HG03460 (cell line): ENCODE measurements around the gene RAB17.

Experiments used
- ATAC-seq: cut with Tn5 transposase; IDR thresholded peaks from one replicate; pipeline ENCODE4 v1.9.1; 2021; ENCODE audit not compliant: unreplicated experiment

RAB17 gene, protein sequence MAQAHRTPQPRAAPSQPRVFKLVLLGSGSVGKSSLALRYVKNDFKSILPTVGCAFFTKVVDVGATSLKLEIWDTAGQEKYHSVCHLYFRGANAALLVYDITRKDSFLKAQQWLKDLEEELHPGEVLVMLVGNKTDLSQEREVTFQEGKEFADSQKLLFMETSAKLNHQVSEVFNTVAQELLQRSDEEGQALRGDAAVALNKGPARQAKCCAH

DNA sequence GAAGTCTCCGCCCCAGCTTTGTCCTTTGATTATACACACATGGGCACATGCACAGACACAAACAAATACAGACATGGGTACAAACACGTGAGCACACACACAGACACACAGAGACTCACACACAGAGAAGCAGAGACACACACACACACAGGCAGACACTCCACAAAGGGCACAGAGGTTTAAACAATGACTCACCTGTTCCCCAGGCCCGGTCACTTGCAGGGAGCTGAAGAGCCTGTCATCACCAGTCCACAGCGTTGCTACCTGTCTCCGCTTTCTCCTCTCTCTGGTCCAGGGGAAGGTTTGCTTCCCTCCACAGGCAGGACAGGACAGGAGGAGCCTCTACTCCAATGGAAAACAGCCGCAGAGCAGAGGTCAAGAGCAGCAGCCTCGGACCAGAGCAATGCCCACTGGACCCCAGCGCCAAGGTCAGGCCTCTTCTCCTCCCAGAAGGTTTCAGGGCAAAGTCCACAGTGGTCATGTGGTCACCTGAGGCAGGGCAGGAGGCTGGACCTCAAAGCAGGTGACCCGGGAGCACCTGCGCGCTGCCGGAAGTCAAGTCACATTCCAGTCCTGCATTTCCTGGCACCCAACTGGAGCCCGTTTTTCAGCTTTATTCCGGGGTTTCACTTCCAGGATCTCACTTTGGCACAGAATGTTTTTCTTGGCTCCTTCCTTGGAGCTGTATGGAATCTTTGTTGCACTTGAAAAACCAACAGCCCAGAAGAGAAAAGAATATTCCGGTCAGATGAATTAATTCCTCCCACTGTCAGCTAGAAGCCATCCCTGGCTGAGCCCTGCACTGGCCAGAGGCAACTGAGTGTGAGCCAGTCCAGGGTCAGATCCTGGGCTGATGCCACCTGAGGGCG, at the start of gene RAB17:
Gene RAB17 (minus strand): TSS at position 463 of the 869 bp plus-strand sequence. CDS start 4,580 bp downstream, outside the sequence.
- ATAC-seq: no peak

DNA sequence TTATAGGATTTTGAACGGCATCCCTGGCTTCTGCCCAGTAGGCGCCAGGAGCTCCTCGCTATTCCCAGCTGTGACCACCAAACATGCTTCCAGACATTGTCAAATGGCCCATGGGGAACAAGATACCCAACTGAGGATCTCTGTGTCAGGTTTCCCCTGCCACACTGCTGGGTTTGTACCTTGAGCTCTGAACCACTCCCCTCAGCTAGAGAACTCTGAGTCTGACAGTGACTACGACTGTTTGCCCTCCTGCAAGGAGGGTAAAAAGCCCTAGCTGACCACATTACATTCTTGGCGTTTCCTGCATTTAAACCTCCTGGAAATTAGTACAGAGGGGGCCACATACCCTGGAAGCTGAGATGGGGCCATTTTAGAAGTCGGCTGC, 49.3 kb upstream of the RAB17 start:
- no peak for ATAC-seq

DNA sequence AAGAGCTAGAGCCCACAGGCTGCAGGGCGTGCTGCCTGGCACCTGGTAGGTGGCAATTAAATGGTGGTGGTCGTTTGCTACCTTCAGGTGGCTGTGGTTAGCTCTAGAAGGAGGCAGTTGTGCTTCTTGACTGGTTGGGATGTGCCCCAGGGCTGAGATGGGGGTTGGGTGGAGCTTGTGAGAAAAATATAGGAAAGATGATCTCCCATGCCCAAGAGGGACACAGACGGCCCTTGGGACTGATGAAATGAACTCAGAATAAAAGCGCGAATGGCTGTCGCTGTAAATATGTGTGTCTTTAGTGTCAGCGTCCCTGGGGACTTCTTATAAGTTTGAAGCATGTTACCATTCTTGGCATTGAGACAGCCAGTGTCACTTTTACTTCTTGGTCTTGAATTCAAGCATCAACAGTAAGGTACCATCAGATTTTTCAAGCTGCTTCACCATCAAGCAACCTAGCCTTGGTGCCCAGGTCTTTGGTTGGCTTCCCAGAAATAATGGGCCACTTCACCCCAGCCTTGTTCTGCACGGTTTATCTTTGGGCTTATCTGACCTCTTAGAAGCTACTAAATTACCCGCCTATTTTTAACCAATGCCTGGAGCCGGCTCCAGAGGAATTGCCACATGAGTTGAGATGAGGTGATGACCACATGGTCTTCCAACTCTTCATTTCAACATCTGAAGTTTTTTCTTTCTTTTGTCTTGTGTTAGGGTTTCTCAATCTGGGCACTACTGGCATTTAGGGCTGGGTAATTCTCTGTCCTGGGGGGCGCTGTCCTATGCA, 48.7 kb upstream of the RAB17 start:
- ATAC-seq: no peak

DNA sequence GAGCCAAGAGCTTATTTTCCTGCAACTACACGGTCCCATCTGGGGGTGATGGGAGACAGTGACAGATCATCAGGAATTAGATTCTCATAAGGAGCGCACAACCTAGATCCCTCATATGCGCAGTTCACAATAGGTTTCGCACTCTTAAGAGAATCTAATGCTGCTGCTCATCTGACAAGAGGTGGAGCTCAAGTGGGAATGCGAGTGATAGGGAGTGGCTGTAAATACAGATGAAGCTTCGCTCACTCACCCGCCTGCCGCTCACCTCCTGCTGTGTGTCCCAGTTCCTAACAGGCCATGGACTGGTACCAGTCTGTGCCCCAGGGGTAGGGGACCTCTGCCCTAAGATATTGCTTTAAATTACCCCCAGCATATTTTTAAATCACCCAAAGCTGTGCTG, 47.6 kb upstream of the RAB17 start:
- no peak for ATAC-seq

DNA sequence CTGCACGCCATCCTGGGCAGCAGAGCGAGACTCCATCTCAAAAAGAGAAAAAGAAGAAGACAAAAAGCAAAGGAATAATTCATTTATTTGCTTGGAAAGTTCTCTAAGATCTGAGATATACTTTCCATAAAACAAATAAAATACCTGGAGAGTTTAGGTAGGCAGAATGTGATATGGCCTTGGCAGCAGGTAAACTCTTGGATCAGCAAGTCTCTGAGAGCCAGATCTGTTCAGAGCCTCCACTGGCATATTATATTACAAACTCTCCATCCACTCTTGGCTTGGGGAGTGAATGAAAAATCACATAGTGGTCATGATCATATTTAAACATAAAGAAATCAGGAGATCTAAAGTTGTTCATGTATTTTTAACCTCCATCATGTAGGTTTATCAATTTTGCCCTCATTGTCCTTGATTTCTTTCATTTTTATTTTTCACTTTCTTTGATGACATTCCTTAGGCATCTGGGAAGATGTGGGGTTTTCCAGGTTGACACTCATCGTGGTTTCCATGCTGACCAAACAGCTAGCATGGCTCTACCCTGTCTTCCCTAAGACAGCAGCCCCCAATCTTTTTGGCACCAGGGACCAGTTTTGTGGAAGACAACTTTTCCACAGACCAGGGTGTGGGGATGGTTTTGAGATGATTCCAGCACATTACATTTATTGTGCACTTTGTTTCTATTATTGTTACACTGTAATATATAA, 47.0 kb upstream of the RAB17 start:
- no peak for ATAC-seq

DNA sequence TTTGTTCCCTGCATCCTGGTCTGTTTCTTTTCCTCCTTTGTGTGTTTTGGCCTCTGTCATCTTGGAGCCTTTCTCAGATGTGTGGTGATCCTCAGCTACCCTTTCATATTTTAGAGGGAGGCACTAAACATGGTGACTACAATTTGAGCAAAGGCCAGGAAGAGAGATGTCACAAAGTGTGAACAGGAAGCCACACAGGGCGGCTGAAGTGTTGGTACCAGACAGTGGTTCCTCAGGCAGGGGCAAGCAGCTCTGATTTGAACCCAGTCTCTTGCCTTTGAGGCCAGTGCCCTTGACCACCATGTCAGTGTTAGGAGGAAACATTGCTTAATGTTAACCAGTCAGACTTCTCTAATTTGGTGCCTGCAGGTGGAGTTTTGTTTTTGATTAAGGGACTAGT, 46.0 kb upstream of the RAB17 start:
- no peak for ATAC-seq

DNA sequence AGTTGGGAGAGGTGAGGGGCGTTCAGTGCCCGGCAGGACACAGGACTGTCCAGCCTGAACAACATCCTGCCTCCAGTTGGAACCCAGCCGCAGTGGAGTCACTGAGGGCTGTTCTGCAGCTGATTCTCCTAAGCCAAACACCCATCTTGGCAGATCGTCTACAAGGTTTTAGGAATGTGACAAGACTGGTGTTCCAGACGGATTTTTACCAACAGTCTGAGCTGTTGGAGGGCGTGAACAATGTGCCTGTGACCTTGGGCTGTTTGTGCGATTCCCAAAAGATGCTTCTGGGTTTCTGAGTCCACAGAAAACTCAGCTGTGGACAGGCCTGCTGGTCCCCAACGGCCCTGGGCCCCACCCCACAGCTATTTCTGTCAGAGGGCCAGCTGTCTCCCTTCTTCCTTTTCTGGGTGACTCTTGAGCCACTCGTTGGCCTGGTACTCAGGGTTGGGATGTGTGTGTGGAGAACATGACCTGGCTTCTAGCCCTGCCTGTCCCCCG, 42.6 kb upstream of the RAB17 start:
- no peak for ATAC-seq

DNA sequence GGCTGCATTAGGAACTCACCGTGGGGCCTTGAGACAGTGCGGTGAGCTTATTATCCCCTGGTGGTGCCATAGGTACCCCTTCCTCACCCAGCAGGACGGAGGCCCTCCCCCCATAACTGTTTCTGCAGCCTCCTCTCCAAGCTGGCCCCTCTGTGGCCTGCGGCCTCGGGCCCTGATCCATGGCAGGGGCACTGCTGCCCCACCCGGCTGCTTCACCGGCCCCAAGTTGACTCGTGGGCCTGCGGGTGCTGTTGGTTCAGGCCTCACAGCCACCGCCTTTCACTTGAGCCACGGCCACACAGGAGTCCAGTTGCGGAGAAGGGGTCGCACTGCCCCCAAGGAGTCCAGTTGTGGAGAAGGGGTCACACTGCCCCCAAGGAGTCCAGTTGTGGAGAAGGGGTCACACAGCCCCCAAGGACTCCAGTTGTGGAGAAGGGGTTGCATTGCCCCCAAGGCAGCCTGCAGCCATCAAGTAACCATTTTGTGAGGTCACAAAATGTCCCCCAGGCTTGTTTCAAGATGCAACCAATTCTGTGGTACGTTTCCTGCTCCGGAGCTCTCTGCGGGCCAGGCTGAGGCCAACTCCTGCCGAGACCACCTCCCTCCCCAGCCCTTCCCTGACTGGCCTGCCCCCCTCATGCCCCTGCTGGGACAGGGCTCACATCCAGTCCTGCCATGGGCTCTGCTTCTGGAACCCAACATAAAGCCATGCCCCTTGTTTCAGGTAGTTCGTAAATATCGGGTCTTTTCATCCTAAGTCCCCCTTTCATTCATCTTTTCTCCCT, 41.5 kb upstream of the RAB17 start:
- ATAC-seq: no peak

DNA sequence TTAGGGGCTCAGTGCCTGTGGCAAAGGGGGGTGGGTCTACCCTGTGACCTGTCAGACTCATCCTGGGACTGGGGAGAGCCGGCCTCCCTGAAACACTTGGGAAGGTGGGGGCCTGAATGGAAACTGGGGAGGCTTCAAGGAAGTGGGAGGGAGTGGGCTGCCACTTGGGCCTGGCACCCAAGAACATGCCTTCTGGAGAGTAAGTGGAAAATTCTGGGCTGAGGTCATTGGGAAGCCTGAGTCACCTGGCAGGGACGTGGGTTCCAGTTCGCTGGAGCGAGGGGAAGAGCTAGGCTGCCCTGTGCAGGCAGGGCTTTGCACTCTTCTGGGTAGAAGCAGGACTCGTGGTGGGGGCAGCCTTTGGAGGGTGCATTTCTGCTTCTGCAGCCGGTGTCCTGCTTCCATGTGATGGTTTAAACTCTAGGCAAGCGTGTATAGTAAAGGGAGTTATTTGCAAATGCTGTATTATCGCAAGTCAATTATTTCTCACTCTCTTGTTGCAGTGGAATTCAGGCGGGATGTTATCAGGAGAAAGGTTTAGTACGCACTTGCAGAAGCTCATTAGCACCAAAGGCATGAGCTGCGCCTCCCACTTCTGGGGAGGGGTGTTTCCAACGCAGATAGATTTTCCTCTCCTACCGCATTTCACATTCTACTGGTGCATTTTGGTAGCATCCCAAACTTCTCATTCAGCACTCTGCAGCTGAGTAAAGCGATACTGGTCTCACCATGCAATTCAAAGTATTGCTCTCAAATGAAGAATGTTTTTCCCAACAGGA, 40.7 kb upstream of the RAB17 start:
- no peak for ATAC-seq

DNA sequence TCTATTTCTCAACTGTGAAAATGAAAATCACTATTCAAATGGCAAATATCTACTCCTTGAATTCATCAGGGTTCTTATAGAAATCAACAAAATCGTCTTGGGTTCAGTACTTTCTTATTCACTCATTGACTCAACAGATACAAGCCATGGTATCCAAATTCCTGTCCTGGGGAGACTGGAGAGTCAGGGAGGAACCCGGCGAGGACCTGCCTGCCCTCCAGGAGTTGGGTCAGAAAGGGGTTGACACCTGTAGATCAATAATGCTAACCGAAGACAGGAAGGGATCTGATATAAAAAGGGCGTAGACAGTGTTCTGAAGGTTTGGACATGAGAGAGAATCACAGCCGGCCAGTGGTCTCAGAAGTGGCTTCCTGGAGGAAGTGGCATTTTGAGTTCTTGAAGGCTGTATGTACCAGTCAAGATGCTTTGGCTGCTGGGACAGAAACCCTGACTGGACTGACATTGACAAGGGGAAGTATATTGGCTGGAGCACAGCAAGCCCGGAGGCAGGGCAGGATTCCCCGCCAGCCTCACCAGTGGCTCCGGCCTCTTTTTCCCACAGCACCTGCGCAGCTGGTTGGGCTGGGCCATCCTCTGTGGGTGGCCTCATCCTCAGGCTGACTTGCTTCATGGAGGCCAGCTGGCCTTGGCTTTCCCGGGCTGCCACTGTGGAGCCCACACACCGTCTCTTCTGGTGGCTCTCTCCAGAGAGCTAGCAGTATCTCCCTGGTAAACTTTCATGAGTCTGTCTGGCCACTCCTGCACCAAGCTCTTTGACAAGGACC, 39.9 kb upstream of the RAB17 start:
- ATAC-seq: no peak

DNA sequence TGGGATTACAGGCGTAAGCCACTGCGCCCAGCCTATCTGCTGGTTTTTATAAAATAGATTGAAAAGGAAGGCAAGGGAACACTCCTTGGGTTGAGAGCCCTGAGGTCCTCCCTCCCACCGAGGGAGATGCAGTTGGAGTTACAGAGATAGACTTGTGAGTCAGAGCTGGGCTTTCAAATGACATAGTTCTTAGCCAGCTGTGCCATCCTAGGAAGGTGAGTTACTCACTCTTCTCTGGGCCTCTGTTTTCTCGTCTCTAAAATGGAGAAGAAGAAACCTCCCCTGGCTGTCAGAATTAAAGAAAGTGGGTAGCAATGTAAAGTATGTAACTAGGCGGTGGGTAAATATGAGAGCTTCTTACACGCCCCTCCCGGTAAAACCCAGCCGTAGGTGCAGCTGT, 39.2 kb upstream of the RAB17 start:
- no peak for ATAC-seq

DNA sequence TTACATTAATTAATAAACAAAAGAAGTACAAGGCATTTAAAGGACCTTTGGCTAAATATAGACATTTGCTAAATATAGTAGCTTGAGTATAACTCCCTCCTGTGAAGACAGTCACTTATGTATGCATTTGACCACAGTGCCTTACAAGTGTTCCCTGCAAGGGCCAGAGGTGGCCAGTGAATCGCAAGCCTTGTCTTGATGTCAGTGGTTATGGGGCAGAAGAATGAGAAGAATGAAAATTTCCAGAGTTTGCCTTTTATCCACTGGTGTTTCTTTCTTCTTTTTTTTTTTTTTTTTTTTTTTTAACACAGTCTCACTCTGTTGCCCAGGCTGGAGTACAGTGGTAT, 38.6 kb upstream of the RAB17 start:
- ATAC-seq: no peak

DNA sequence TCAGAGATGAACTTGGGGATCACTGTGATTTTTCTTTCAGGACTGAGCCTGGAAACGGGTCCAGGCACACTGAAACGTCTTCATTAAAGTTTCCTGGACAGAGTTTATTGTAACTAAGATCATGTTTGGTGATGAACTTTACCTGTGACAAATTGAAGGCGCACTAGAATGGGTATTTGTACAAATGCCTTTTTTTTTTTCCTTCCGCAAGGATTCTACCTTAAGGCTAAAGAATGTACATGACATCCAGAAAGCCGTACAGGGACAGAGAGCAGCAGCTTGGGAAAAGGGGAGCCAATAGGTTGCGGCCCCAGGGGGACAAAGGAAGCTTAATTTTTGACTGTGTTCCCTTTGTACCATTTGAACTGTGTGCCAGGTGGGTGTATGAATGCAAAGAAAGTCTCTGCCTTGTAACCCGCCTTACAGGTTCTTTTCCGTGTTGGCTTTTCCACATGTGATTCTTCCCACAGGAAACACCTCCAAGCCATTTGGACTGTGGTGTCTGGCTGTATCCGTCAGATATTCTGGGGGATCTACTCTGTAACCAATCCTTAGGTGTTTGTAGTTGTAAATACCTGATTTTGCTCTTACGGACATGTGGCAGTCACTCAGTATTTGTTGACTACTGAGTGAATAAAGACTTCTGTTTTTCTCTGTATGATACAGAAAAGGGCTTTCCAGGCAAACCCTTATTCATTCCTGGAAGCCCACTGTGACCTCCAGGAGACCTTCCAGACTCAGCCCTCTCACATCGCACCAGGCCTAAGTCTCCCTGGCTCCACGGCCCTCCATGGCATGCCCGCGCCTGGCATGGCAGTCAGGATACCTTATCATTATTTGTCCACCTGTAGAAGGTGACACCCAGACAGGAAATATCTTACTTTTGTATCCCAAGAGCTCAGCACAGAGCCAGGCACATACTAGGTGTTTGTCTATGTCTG, 38.0 kb upstream of the RAB17 start:
- ATAC-seq: no peak

DNA sequence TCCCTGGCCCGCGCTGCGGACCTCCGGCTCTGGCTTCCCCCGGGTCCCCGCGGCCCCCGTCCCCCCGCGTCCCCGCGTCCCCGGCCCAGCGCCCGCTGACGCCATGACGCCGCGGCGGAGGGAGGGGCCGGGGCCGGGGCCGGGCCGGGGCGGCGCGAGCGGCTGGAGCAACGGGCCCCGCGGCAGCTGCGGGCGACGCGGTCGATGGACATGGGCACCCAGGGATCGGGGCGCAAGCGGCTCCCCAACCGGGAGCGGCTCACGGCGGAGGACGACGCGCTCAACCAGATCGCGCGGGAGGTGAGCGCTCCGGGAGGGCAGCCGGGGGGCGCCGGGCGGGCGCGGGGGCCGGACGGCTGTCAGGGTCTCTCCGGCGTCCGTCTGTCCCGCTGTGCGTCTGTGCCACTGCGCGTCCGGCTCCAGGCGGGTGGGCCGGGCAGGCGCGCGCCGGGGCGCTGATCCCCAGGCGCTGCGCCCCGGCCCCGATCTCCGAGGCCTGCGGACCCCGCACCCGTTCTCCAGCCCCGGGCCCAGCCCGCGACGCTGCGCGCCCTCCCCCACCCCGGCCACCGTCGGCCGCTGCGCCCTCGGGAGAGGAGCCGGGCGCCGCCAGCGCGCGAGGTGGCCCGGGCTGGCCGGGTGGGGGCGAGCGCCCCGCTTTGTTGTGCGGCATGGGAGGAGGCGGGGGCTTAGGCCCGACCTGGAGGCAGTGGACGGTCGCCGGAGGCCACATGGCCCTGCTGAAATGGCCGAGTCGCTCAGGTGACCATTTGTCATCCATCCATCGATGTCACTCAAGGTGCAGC, 37.1 kb upstream of the RAB17 start, which contains the start of gene LRRFIP1:
Gene LRRFIP1 (plus strand): TSS at position 147 of the 806 bp plus-strand sequence. CDS start 58 bp downstream, at position 205.
- ATAC-seq: no peak

DNA sequence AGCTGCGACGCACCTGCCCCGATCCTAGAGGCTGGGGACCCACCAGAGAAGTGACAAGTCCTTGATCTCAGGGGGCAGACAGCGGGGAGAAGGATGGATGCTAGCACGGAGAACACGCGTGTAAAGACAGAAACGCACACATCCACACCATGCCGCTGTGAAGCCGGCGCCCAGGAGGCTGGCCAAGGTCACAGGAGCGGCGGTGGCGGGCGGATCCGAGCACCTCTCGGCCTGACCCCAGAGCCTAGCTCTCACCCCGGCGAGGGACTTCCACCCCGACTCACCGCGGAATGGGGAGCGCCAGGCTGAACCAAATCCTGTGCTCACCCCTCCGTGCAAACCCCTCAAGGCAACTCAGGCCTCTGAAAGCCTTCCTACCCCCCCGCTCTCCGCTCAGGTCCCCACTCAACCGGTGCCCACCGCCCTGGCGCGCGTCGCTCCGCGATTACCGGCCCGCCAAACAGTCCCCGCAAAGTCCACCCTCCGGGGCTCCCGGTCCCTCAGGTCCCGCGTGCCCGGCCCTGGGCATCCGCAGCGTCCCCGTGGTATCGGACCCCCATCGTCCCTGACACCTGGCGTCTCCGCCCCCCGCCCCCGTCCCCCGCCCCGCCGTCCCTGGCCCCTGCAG, 36.4 kb upstream of the RAB17 start:
- no peak for ATAC-seq

DNA sequence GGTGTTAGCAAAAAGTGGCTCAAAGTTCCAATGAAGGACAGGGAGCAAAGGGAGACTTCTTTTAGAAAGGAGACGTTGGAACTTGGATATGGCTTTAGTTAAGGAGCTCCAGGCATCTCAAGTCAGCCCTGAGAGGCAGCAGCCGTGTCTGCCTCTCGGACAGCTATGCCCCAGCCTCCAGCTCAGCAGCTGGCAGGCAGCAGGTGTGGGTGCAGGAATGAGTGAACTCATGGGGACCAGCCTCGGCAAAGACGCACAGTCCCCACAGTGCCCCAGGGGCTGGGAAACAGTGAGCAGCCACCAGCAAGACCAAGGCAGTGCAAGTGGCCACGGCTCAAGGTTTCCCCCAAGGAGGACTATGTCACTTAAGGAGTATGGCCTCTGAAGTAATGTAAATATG, 35.2 kb upstream of the RAB17 start:
- ATAC-seq: no peak
